ENCODE data around the gene ADPGK.

ADPGK gene

GRCh38 chr15:72790302-72790910 is 6.8 kb upstream of the ADPGK start:
- DNase-seq (ENCODE audit: low spot score), result no peak

DNA sequence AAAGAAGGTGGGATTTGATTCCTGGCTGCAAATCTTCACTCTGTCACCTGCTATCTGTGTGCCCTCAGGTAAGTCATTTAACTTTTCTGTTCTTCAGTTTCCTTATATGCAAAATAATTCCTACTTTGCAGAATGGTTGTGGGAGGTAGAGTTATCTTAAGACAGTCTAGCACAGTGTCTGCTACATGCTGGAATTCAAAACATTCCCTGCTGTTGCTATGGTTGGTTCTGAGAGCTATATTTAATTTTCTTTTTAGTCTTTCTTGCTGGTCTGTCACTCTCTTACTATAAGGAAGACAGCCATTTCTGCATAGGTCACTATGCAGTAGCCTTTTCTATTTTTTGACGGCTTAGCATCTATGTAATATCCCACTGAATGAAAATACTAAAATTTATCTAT is 4.0 kb upstream of the ADPGK start:
- DNase-seq (ENCODE audit: low spot score), result no peak

DNA sequence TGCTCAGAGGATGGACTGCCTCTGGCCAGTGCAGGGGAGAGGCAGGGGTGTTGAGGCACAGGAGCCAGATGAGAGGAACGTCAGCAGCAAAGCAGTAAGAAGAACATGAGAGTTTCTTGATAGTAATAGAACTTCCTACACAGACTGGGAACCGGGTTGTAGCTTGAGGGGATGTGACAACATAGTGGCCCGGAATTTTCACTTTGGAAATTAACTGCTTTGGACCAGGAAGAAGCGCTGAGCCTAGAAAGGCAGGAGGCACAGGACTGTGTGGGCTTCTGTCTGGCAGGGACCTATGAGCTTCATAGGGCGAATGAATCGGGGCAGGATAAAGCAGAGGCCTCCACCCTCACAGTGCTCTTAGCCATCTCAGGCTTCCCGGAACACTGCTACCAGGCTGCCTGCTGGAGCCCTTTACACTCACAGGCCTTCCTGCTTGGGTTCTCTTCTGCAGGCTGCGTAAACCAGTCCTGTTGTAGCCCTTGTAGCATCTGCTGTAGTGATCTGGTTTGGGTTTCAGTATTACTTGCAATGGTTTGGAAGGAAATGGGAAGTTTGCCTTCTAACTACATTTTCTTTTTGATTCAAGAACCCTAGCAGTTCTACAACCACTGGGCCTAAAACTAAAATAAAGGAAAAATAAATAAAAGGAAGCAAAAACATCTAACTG is 3.3 kb upstream of the ADPGK start:
- no peak for DNase-seq (ENCODE audit: low spot score)

DNA sequence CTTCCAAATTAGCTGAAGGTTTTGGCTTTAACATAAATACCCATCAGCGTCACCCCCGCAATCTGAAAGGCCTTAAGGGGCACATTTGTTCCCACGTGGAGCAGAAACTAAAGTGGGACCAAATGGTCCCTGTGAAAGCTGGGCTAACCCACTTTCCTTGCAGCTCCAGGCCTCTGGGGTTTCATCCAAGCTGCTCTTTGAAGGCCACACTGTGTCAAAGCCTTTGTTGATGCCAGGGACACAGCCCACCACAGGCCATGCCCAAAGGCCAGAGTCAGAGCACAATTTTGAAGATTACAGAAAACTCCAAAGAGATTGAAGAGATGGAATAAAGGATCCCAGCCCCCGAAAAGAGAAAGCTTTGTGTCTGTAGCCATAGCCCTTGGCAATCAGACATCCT is 2.7 kb upstream of the ADPGK start:
- DNase-seq (ENCODE audit: low spot score), result no peak

GRCh38 chr15:72785841-72786240 is 2.3 kb upstream of the ADPGK start:
- no peak for DNase-seq (ENCODE audit: low spot score)

GRCh38 chr15:72785432-72785831 is 1.9 kb upstream of the ADPGK start:
- DNase-seq (ENCODE audit: low spot score), result no peak

GRCh38 chr15:72784456-72784876 is 908 bp upstream of the ADPGK start:
- DNase-seq (ENCODE audit: low spot score), result no peak

- peak; percentile 24 for DNase-seq (ENCODE audit: low spot score)
Measured at GRCh38 chr15:72783004-72783639, 436 bp downstream of the ADPGK start.

GRCh38 chr15:72782274-72783003 is 1.1 kb downstream of the ADPGK start:
- DNase-seq (ENCODE audit: low spot score), result no peak

DNA sequence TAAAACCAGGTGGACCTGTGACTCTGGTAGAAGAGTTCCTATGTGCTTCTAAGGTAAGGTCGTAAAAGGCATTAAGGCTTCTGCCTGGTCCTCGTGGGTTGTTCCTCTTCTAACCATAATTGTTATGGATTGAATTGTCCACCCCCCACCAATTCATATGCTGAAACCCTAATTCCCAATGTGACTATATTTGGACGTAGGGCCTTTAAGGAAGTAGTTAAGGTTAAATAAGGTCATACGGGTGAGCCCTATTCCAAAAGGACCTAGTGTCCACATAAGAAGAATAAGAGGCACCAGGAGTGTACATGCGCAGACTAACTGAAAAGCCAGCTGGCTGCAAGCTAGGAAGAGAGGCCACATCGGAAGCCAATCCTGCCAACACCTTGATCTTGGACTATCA is 1.9 kb downstream of the ADPGK start:
- DNase-seq (ENCODE audit: low spot score), result no peak

DNA sequence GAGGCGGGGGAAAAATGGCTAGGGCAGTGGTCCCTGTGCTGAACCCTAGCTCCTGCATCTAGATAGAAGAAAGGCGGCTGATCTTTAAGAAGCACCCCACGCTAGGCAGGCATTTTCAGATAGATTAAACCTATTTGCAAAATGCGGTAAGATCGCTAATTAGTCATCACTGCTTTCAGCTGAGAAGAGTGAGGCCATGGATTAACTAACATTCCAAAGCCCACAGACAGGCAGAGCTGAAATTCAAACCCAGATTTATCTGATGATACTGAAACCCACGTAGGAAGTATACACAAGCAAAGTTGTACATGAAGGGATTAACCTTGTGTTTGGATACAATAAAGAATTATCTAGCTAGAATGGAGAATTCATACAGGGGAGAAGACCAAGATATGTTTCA is 4.8 kb downstream of the ADPGK start:
- no peak for DNase-seq (ENCODE audit: low spot score)

DNA sequence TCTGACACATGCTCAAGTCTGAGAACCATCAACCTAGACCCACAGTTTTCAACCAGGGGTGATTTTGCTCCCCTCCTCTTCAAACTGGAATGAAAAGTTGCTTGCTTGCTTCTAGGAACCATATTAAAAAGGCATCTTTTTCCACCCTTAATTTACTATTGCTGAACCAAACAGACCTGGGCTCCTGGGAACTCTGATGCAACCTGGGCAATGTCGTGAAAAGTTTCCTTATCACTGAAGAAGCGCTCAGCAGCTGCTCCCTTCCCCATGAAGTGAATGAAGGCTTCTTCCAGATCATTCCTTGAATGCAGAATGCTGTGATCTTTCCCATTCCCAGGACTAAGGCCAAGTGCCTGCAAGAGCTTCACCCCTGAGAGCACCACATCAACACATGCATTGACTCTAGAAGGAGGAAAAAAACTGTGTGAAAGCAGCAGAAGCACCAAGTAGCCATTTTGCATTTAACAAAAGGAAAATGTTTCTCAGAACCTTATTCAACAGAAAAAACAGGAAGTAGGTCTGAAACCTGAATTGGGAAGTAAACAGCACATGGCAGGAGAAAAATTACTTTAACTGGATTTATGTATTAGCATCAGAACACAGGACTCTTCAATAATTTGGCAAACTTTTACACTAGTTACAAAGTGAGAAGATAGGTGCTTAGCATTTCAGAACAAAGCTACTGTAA is 8.7 kb downstream of the ADPGK start:
- no peak for DNase-seq (ENCODE audit: low spot score)

DNA sequence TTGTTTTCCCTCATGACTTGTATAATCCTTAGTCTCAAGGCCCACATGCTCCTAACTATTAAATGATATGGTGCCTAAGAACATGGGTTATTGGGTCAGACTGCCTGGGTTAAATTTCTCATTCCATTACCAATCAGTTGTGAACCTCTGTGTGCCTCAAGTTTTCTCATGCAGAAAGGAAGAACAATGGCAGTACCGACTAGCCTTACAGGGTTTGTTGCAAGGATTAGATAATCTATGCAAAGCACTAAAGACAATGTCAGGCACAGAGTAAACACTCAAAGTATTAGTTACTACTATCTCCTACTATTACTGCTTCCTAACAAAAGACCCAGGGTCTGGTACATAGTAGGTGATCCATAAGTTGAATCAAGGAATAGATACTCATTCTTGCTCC is 12.2 kb downstream of the ADPGK start:
- no peak for DNase-seq (ENCODE audit: low spot score)

- no peak for DNase-seq (ENCODE audit: low spot score)
Measured at GRCh38 chr15:72770673-72771328, 12.8 kb downstream of the ADPGK start.

GRCh38 chr15:72766780-72767179 is 16.8 kb downstream of the ADPGK start:
- DNase-seq (ENCODE audit: low spot score), result no peak

DNA sequence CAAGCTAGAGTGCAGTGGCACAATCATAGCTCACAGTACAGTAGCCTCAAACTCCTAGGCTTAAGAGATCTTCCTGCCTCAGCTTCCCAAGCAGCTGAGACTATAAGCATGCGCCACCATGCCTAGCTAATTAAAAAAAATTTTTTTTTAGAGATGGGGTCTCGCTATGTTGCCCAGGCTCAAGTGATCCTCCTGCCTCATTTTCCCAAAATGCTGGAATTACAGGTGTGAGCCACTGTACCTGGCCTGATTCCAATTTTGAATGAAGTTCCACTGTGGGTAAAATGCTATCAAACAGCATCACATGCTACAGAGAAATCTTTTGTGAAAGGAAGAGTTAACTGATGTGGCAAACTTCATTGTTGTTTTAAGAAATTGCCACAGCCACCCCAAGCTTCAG is 17.5 kb downstream of the ADPGK start:
- no peak for DNase-seq (ENCODE audit: low spot score)

GRCh38 chr15:72764656-72765055 is 18.9 kb downstream of the ADPGK start:
- no peak for DNase-seq (ENCODE audit: low spot score)

GRCh38 chr15:72760590-72761260 is 22.8 kb downstream of the ADPGK start:
- no peak for DNase-seq (ENCODE audit: low spot score)

- DNase-seq (ENCODE audit: low spot score), result no peak
Measured at GRCh38 chr15:72758182-72758581, 25.4 kb downstream of the ADPGK start.

DNA sequence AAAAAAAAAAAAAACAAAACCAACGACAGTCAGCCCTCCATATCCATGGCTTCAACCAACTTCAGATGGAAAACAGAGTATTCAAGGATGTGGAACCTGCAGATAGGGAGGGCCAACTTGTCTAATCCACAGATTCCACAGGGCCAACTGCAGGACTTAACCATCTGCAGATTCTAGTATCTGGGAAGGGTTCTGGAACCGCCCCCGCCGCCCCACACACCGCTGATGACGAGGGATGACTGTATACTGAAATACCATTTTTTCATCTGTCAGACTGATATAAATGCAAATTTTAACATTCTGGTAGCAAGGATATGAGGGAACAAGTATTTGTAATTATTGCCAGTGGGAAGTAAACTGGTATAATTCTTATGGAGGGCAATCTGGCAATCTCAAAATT is 29.5 kb downstream of the ADPGK start:
- no peak for DNase-seq (ENCODE audit: low spot score)
